IMR-90 (cell line): ENCODE data around the gene INTS3. TPM values are rescaled to one million over a fixed set of nuclear protein-coding genes. Genes with fewer than 3 reads are reported as not detected.

Experiments used
- ATAC-seq: fragments of 200-7000 bp; cut with Tn5 transposase; 2 replicates; pipeline ENCODE4 v1.9.1; 2020; ENCODE audit warnings: low read depth, mild to moderate bottlenecking, moderate library complexity
- BruUV-seq: library from RNA; stranded (reverse); fragments of 400-500 nt; replicated peaks from 2 replicates; lab custom pipeline; 2021; lab: Mats Ljungman, UMichigan
- CTCF ChIA-PET: fragments of 300-600 bp; formaldehyde crosslinking; extraction: SDS; loops from one replicate; lab custom pipeline; 2021; ENCODE audit warnings: antibody characterized with exemption; lab: Yijun Ruan, JAX
- POLR2A ChIA-PET: fragments of 300-600 bp; sonication (Branson Sonifier 250); formaldehyde crosslinking; loops from one replicate; lab custom pipeline; 2022; ENCODE audit warnings: antibody characterized with exemption; ENCODE audit not compliant: unreplicated experiment; lab: Charles Lee
- DNase-seq: peaks from one replicate; pipeline ENCODE4 v3.0.0; 2013
- H2AFZ ChIP-seq: replicated peaks from 2 replicates; pipeline ENCODE3; 2013; ENCODE audit warnings: low read length, mild to moderate bottlenecking; ENCODE audit not compliant: poor library complexity
- H2AK5ac ChIP-seq: 2 replicates; pipeline ENCODE4 v1.6.1; 2013; ENCODE audit warnings: low read depth, low read length, inconsistent platforms
- H2AK9ac ChIP-seq: replicated peaks from 2 replicates; pipeline ENCODE3; 2013; ENCODE audit warnings: mild to moderate bottlenecking, low read depth, low read length, moderate library complexity; ENCODE audit not compliant: poor library complexity
- H2BK120ac ChIP-seq: 2 replicates; pipeline ENCODE4 v1.6.1; 2013; ENCODE audit warnings: low read depth, low read length, inconsistent platforms
- H2BK15ac ChIP-seq: 3 replicates; pipeline ENCODE4 v1.6.1; 2013; ENCODE audit warnings: low read depth, low read length, inconsistent platforms
- H2BK20ac ChIP-seq: 2 replicates; pipeline ENCODE4 v1.6.1; 2013; ENCODE audit warnings: low read depth, mild to moderate bottlenecking, inconsistent platforms, low read length, moderate library complexity
- H2BK5ac ChIP-seq: 2 replicates; pipeline ENCODE4 v1.6.1; 2013; ENCODE audit warnings: mild to moderate bottlenecking, low read depth, low read length, inconsistent platforms; ENCODE audit not compliant: poor library complexity, severe bottlenecking
- H3K14ac ChIP-seq: replicated peaks from 2 replicates; pipeline ENCODE4 v1.6.1; 2013; ENCODE audit warnings: low read depth, low read length, inconsistent platforms
- H3K18ac ChIP-seq: 2 replicates; pipeline ENCODE4 v1.6.1; 2013; ENCODE audit warnings: low read depth, low read length, control low read depth
- H3K23ac ChIP-seq: 2 replicates; pipeline ENCODE4 v1.6.1; 2013; ENCODE audit warnings: low read depth, low read length, inconsistent platforms
- H3K27ac ChIP-seq: 2 replicates; pipeline ENCODE4 v1.5.1; 2013; ENCODE audit warnings: mild to moderate bottlenecking, control low read depth, low read length; ENCODE audit not compliant: insufficient read depth
- H3K27me3 ChIP-seq: 2 replicates; pipeline ENCODE4 v1.6.1; 2013; ENCODE audit warnings: low read length; ENCODE audit not compliant: control insufficient read depth, insufficient read depth
- H3K36me3 ChIP-seq: 2 replicates; pipeline ENCODE4 v1.6.1; 2013; ENCODE audit warnings: low read length, mixed read lengths; ENCODE audit not compliant: control insufficient read depth, insufficient read depth
- H3K4ac ChIP-seq: 2 replicates; pipeline ENCODE4 v1.6.1; 2013; ENCODE audit warnings: low read depth, low read length, inconsistent platforms
- H3K4me1 ChIP-seq: 2 replicates; pipeline ENCODE4 v1.6.1; 2013; ENCODE audit warnings: low read length, mixed read lengths; ENCODE audit not compliant: control insufficient read depth, insufficient read depth
- H3K4me2 ChIP-seq: 2 replicates; pipeline ENCODE4 v1.6.1; 2013; ENCODE audit warnings: low read depth, mild to moderate bottlenecking, control low read depth, low read length, moderate library complexity
- H3K4me3 ChIP-seq: 2 replicates; pipeline ENCODE4 v1.5.1; 2013; ENCODE audit warnings: low read depth, mild to moderate bottlenecking, control low read depth, low read length, moderate library complexity; ENCODE audit not compliant: insufficient read depth
- H3K56ac ChIP-seq: 2 replicates; pipeline ENCODE4 v1.6.1; 2013; ENCODE audit warnings: low read length, inconsistent platforms; ENCODE audit not compliant: insufficient read depth; ENCODE audit errors: extremely low read depth
- H3K79me1 ChIP-seq, 2 experiments: 2 replicates each; pipeline ENCODE4 v1.6.1; 2013; ENCODE audit warnings: low read length in 2 of 2, inconsistent platforms in 1 of 2, low read depth in 1 of 2
- H3K9ac ChIP-seq: 2 replicates; pipeline ENCODE4 v1.6.1; 2013; ENCODE audit warnings: low read depth, low read length, control low read depth
- H3K9me1 ChIP-seq: 2 replicates; pipeline ENCODE4 v1.6.1; 2013; ENCODE audit warnings: low read length, inconsistent platforms; ENCODE audit not compliant: insufficient read depth
- H3K9me3 ChIP-seq: 2 replicates; pipeline ENCODE4 v1.6.1; 2013; ENCODE audit warnings: low read length; ENCODE audit not compliant: control insufficient read depth, insufficient read depth
- H4K20me1 ChIP-seq: 2 replicates; pipeline ENCODE4 v1.6.1; 2013; ENCODE audit warnings: low read length, inconsistent platforms; ENCODE audit not compliant: insufficient read depth
- H4K5ac ChIP-seq: 2 replicates; pipeline ENCODE4 v1.6.1; 2013; ENCODE audit warnings: mild to moderate bottlenecking, low read depth, low read length, control low read depth
- H4K8ac ChIP-seq, 2 experiments: 2 replicates each; pipeline ENCODE4 v1.6.1; 2013; ENCODE audit warnings: low read depth in 2 of 2, low read length in 2 of 2, control low read depth in 1 of 2, inconsistent platforms in 1 of 2
- H4K91ac ChIP-seq: 2 replicates; pipeline ENCODE4 v1.6.1; 2013; ENCODE audit warnings: low read depth, low read length, inconsistent platforms; ENCODE audit not compliant: insufficient read depth
- CEBPB ChIP-seq: IDR thresholded peaks from 2 replicates; pipeline ENCODE4 v1.6.1; 2012; ENCODE audit warnings: low read depth, low read length, improper control_type of control experiment
- MXI1 ChIP-seq: IDR thresholded peaks from 2 replicates; pipeline ENCODE4 v1.6.1; 2012; ENCODE audit warnings: low read depth, mild to moderate bottlenecking, low read length, moderate library complexity, borderline replicate concordance
- WGBS, 2 experiments: methylation state at CpG; one replicate each; pipeline versions ENCODE4 v1.1.5 to v1.1.7; 2013; ENCODE audit warnings: missing lambda C conversion rate in 2 of 2; ENCODE audit not compliant: insufficient read length in 1 of 2; ENCODE audit errors: extremely low coverage in 2 of 2; 5-methylcytosine and 5-hydroxymethylcytosine counted together
- dilution Hi-C: fragments of 300-500 bp; cut with HindIII; formaldehyde crosslinking; loops from one replicate; pipeline ENCODE4 v1.14.3; 2018; ENCODE audit warnings: low sequenced_read_pairs; ENCODE audit not compliant: unreplicated experiment
- in situ Hi-C: fragments of 300-500 bp; cut with MboI; formaldehyde crosslinking; loops from 3 replicates; pipeline ENCODE4 v1.14.3; 2019; ENCODE audit warnings: low sequenced_read_pairs, inconsistent platforms, mixed read lengths
- intact Hi-C: fragments of 100-400 bp; cut with micrococcal nuclease; formaldehyde crosslinking; loops from 2 replicates; pipeline ENCODE4 v1.10.0; 2022
- polyA plus RNA-seq, 3 experiments: library from polyadenylated mRNA; depleted of rRNA; stranded (reverse); fragments of >200 nt; gene quantifications; 2 replicates each; pipeline ENCODE4 v1.2.3, GENCODE V29; 2012; ENCODE audit warnings: low replicate concordance in 1 of 3
- total RNA-seq: library from RNA; depleted of rRNA; stranded (reverse); fragments of >200 nt; gene quantifications from 2 replicates; pipeline ENCODE4 v1.2.3, GENCODE V29; 2012

The INTS3 gene
- total and polyA plus RNA-seq, 2 of the 4 experiments (the other 2 are of a cell fraction) = 33.5 to 59.4 TPM

GRCh38 chr1:153730468-153730988 is 2.7 kb downstream of the INTS3 start (continued):
- no peak for TF ChIP-seq MXI1

- H3K4me1 ChIP-seq = peaks cover 3% of the 10 kb centered on the region
- H2BK5ac ChIP-seq = no peak overlapping the region
- H2AK5ac ChIP-seq = no peak overlapping the region
- dilution Hi-C loops (no loop called here), intact Hi-C loops (no loop called here), in situ Hi-C loops (no loop called here)
- H2BK15ac ChIP-seq = no peak overlapping the region
- H3K27ac ChIP-seq = no peak overlapping the region
- no peak for DNase-seq
- no CpG with 5 or more reads among the region's 1 CpG for whole genome bisulfite sequencing, 2 experiments
- H4K8ac ChIP-seq = no peak overlapping the region
- H4K91ac ChIP-seq = no peak overlapping the region
- no peak for ATAC-seq
- H2AK9ac ChIP-seq = no peak overlapping the region
- no peaks in the 10 kb centered on the region for H3K27me3 ChIP-seq
- no peak overlapping the region for H2BK120ac ChIP-seq
- no peak overlapping the region for H4K5ac ChIP-seq
- no peak overlapping the region for H3K4ac ChIP-seq
- H3K56ac ChIP-seq = no peak overlapping the region
- no peaks in the 10 kb centered on the region for H4K20me1 ChIP-seq
- BruUV-seq = no TSS peak
- no peak for TF ChIP-seq CEBPB
- peaks cover 4% of the 10 kb centered on the region for H3K9me1 ChIP-seq
- no peak overlapping the region for H3K9ac ChIP-seq
- H3K18ac ChIP-seq = no peak overlapping the region
- ChIA-PET CTCF (interaction anchor here (0.6 to 1.8 kb wide), 2 partner anchors 9 to 56 kb away, joined by 3 to 4 read pairs; partner anchors contain the start of gene NPR1), POLR2A (no interaction called here)
- H3K36me3 ChIP-seq = 0 out of 2 replicates have a peak, but pooled peaks cover 2% of the 10 kb centered on the region
- no peak overlapping the region for H2BK20ac ChIP-seq
- peaks cover 12 to 41% of the 10 kb centered on the region in 2 experiments for H3K79me1 ChIP-seq
- no peak overlapping the region for H3K4me3 ChIP-seq
- H3K9me3 ChIP-seq = no peaks in the 10 kb centered on the region
- no peak overlapping the region for H3K4me2 ChIP-seq
- H2AFZ ChIP-seq = no peak overlapping the region
- no peak overlapping the region for H3K23ac ChIP-seq
- H3K14ac ChIP-seq = no peak overlapping the region
Measured at GRCh38 chr1:153733970-153734369, 6.1 kb downstream of the INTS3 start.
